OCI-LY1 (cell line): ENCODE measurements around the gene DNAJC24.

ENCODE experiments used
- CTCF ChIP-seq: fragments of 200-600 bp; sonication (generic), shearing (Covaris generic); IDR thresholded peaks from 2 replicates; pipeline ENCODE4 v1.5.1; 2017; ENCODE audit warnings: mild to moderate bottlenecking, antibody characterized with exemption, low read length, moderate library complexity, mixed read lengths
- EZH2 ChIP-seq: fragments of 200-600 bp; sonication (generic), shearing (Covaris generic); IDR thresholded peaks from 2 replicates; pipeline ENCODE4 v1.8.0; 2017; ENCODE audit warnings: borderline replicate concordance, mixed run types, mild to moderate bottlenecking, antibody characterized with exemption, low read length, moderate library complexity, mixed read lengths

GRCh38 chr11:31424652-31425051 is 55.0 kb downstream of the DNAJC24 start:
- no peak for TF ChIP-seq CTCF
- no peak for TF ChIP-seq EZH2
